Measurements from ENCODE around the gene NUDT9.

- TF ChIP-seq POLR2A (IDR thresholded peaks at IDR 0.05; ENCODE audit: low read depth, low read length) = no peak
- no peak for TF ChIP-seq TAF1 (IDR thresholded peaks at IDR 0.05; ENCODE audit: borderline replicate concordance, low read depth, low read length)
Observed at GRCh38 chr4:87505862-87506261, 83.5 kb downstream of the NUDT9 start.
